ENCODE results near the gene ZBTB25.

DNA sequence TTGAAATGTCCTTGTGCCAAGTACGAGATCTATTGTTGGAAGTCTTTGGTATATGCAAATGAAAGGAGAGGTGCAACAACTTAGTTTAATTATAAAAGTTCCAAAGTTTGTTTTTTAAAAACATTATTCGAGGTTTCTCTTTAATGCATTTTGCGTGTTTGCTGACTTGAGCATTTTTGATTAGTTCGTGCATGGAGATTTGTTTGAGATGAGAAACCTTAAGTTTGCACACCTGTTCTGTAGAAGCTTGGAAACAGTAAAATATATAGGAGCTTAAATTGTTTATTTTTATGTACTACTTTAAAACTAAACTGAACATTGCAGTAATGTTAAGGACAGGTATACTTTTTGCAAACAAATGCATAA, 39.2 kb upstream of the ZBTB25 start:
- no peak for TF ChIP-seq CTCF (IDR thresholded peaks at IDR 0.05 in 4 of 5, conservative IDR thresholded peaks at IDR 0.05 in 1 of 5)
- no peak for TF ChIP-seq POLR2A (IDR thresholded peaks at IDR 0.05)
